ENCODE measurements around the gene RALB. TPM values are rescaled to one million over a fixed set of nuclear protein-coding genes. Genes with fewer than 3 reads are reported as not detected.

The RALB gene
- total RNA-seq, 1 experiment from 2014 or later, result 24.6 TPM

- H3K4me1 Mint-ChIP-seq, result peaks cover 42 to 47% of the 10 kb centered on the region in 2 experiments
Measured at GRCh38 chr2:120246546-120247300, 5.9 kb upstream of the RALB start.

More at GRCh38 chr2:120246546-120247300, 5.9 kb upstream of the RALB start:
- no peak overlapping the region for H3K9ac ChIP-seq (ENCODE audit: extremely low read depth, insufficient read length, low read length)
- H3K27ac ChIP-seq (ENCODE audit: insufficient read length, low read depth, low read length), result no peak overlapping the region
- no peaks in the 10 kb centered on the region for H4K20me1 ChIP-seq (ENCODE audit: control insufficient read depth, insufficient read depth, insufficient read length)
- no peaks in the 10 kb centered on the region for H3K9me3 ChIP-seq (ENCODE audit: control insufficient read depth, low read depth, low read length)
- no peak overlapping the region for H3K4ac ChIP-seq (ENCODE audit: low read depth, low read length)
- peaks cover 11% of the 10 kb centered on the region; the same call in 1 of the 2 replicates for H3K27me3 ChIP-seq (ENCODE audit: insufficient read depth, low read length)
- TF ChIP-seq CTCF (conservative IDR thresholded peaks at IDR 0.05), result no peak
- H2BK20ac ChIP-seq (ENCODE audit: low read depth, low read length, poor library complexity, severe bottlenecking), result no peak overlapping the region
- H2BK120ac ChIP-seq (ENCODE audit: low read depth, low read length, poor library complexity, severe bottlenecking), result no peak overlapping the region
- Mint-ChIP-seq H3K9me3 (peaks cover 0 to 4% of the 10 kb centered on the region in 2 experiments; a peak in 1 of 5 replicates), H3K27me3 (ENCODE audit: low read depth) (peaks cover 53% of the 10 kb centered on the region), H3K4me3 (no peak overlapping the region; a peak in 1 of 5 replicates), H3K27ac (peak overlapping the region in 1 of 3 experiments; percentile 6; a peak in 1 of 7 replicates), H3K36me3 (ENCODE audit: insufficient read depth in 1 of 3, low read depth in 3 of 3) (no peaks in the 10 kb centered on the region; a peak in 1 of 7 replicates)
- no peak overlapping the region for H2AFZ ChIP-seq (ENCODE audit: low read length)
- H3K23ac ChIP-seq (ENCODE audit: insufficient read length, low read depth, low read length), result no peak overlapping the region
- H3K4me2 ChIP-seq (ENCODE audit: insufficient read depth, insufficient read length, low read length), result no peak overlapping the region
- no peak overlapping the region for H2AK5ac ChIP-seq (ENCODE audit: insufficient read length, low read length)
- no peak overlapping the region for H2BK12ac ChIP-seq (ENCODE audit: insufficient read length, low read depth, low read length)
- H4K8ac ChIP-seq (replicated peaks; ENCODE audit: insufficient read length, low read depth, low read length), result no peak overlapping the region
- H3T11ph ChIP-seq (ENCODE audit: low read length), result no peak overlapping the region
- no peak overlapping the region for H2BK5ac ChIP-seq (ENCODE audit: insufficient read length, low read length)
- no peak overlapping the region for H2BK15ac ChIP-seq (ENCODE audit: low read depth, low read length)
- H3K79me1 ChIP-seq (ENCODE audit: insufficient read depth, low read depth, low read length, poor library complexity, severe bottlenecking), result no peaks in the 10 kb centered on the region
- H4K5ac ChIP-seq (ENCODE audit: insufficient read length, low read depth, low read length), result no peak overlapping the region
- H3K56ac ChIP-seq (ENCODE audit: insufficient read length, low read depth, low read length), result no peak overlapping the region
- DNase-seq, result no peak
- H3K18ac ChIP-seq (ENCODE audit: insufficient read length, low read depth, low read length), result no peak overlapping the region
- no peaks in the 10 kb centered on the region for H3K79me2 ChIP-seq (ENCODE audit: insufficient read depth, low read length)
- H4K91ac ChIP-seq (ENCODE audit: insufficient read length, low read depth, low read length), result no peak overlapping the region
- no CpG with 5 or more reads among the region's 20 CpGs for whole genome bisulfite sequencing (ENCODE audit: extremely low coverage, insufficient read length, low lambda C conversion rate)
- H3K4me1 ChIP-seq (ENCODE audit: insufficient read depth, low read length), result peaks cover 7% of the 10 kb centered on the region
- peaks cover 4% of the 10 kb centered on the region for H3K23me2 ChIP-seq (ENCODE audit: insufficient read length, low read depth, low read length, poor library complexity, severe bottlenecking)
- H3K14ac ChIP-seq (ENCODE audit: insufficient read depth, low read length), result no peak overlapping the region

All from H9 (cell line).